Esophagus squamous epithelium (tissue), 5 donors: ENCODE data around the gene DLK2. TPM values are rescaled to one million over a fixed set of nuclear protein-coding genes. Genes with fewer than 3 reads are reported as not detected.

Experiments used
- DNase-seq: peaks from one replicate; lab custom pipeline; 2025; lab: John Stamatoyannopoulos, UW
- H3K27ac ChIP-seq, 4 donors: fragments of 200-600 bp; sonication (generic); one replicate each; pipeline ENCODE4 v1.5.1; 2016 to 2019; ENCODE audit warnings: mild to moderate bottlenecking in 1 of 4
- H3K27me3 ChIP-seq, 4 donors: fragments of 200-600 bp; sonication (generic); 1 replicate in 3 of 4; 2 replicates in 1 of 4; pipeline versions ENCODE4 v1.5.1 to v1.6.0; 2017 to 2021; ENCODE audit warnings: antibody characterized with exemption in 1 of 4
- H3K36me3 ChIP-seq, 3 donors: fragments of 200-600 bp; sonication (generic); one replicate each; pipeline ENCODE4 v1.5.1; 2016 to 2019
- H3K4me1 ChIP-seq, 3 donors: fragments of 200-600 bp; sonication (generic); one replicate each; pipeline ENCODE4 v1.5.1; 2017 to 2019
- H3K4me3 ChIP-seq, 4 donors: fragments of 200-600 bp; sonication (generic); 1 replicate in 3 of 4; 2 replicates in 1 of 4; pipeline ENCODE4 v1.5.1; 2016 to 2019; ENCODE audit warnings: mild to moderate bottlenecking in 2 of 4, moderate library complexity in 1 of 4
- H3K9me3 ChIP-seq, 3 donors: fragments of 200-600 bp; sonication (generic); one replicate each; pipeline ENCODE4 v1.5.1; 2016 to 2019
- POLR2A ChIP-seq, 4 donors: fragments of 450-650 bp; IDR thresholded peaks; one replicate each; pipeline ENCODE4 v1.6.1; 2017; ENCODE audit warnings: antibody characterized with exemption in 4 of 4, mild to moderate bottlenecking in 4 of 4, moderate library complexity in 3 of 4
- WGBS, 2 donors: methylation state at CpG; one replicate each; pipeline ENCODE4 v1.1.5; 2018; 5-methylcytosine and 5-hydroxymethylcytosine counted together
- intact Hi-C: fragments of 100-400 bp; cut with DNase I; formaldehyde crosslinking; loops from one replicate; pipeline ENCODE4 v1.15.0; 2022
- total RNA-seq, 4 donors: library from RNA; depleted of rRNA; stranded (reverse); fragments of >200 nt; gene quantifications; one replicate each; pipeline ENCODE4 v1.1.0, GENCODE V29; 2016
- TF ChIP-seq, protein P1 (sequence below), 6 experiments: fragments of 450-650 bp in 4 of 6; fragments of 200-600 bp in 2 of 6; sonication (generic) in 2 of 6; IDR thresholded peaks; one replicate each; pipeline ENCODE4 v1.5.1; 2016 to 2019; ENCODE audit warnings: antibody characterized with exemption in 6 of 6, mild to moderate bottlenecking in 4 of 6, moderate library complexity in 4 of 6
- donor health status: DM: yes; HTN: yes; CAD: no.

DLK2 gene
- total RNA-seq, 4 donors from 2014 or later, result 8.3 to 24.8 (median 12.6) TPM

GRCh38 chr6:43452896-43453295 lies 2.5 kb downstream of the DLK2 start:
- no peak for TF ChIP-seq POLR2A (IDR thresholded peaks at IDR 0.05)
- TF ChIP-seq, protein P1, sequence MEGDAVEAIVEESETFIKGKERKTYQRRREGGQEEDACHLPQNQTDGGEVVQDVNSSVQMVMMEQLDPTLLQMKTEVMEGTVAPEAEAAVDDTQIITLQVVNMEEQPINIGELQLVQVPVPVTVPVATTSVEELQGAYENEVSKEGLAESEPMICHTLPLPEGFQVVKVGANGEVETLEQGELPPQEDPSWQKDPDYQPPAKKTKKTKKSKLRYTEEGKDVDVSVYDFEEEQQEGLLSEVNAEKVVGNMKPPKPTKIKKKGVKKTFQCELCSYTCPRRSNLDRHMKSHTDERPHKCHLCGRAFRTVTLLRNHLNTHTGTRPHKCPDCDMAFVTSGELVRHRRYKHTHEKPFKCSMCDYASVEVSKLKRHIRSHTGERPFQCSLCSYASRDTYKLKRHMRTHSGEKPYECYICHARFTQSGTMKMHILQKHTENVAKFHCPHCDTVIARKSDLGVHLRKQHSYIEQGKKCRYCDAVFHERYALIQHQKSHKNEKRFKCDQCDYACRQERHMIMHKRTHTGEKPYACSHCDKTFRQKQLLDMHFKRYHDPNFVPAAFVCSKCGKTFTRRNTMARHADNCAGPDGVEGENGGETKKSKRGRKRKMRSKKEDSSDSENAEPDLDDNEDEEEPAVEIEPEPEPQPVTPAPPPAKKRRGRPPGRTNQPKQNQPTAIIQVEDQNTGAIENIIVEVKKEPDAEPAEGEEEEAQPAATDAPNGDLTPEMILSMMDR (IDR thresholded peaks at IDR 0.05), result no peak
- WGBS, 2 donors, result no CpG with 5 or more reads among the region's 4 CpGs
- H3K4me3 ChIP-seq, result no peak overlapping the region

GRCh38 chr6:43451939-43452338 lies 3.4 kb downstream of the DLK2 start:
- Histone ChIP-seq H3K27ac (peak overlapping the region; percentile 0 to 44 (median 28)), H3K27me3 (peaks cover 0 to 25% (median 4%) of the 10 kb centered on the region in 4 donors), H3K9me3 (no peaks in the 10 kb centered on the region), H3K36me3 (peaks cover 19 to 64% (median 27%) of the 10 kb centered on the region in 3 donors), H3K4me3 (no peak overlapping the region), H3K4me1 (peaks cover 6 to 49% (median 9%) of the 10 kb centered on the region in 3 donors)
- DNase-seq, result no peak
- intact Hi-C loops, result loop anchor here (5.0 kb wide), 1 partner anchor 45 kb away; no protein-coding TSS in a partner anchor
- TF ChIP-seq POLR2A (IDR thresholded peaks at IDR 0.05), result no peak
- TF ChIP-seq, protein P1 (IDR thresholded peaks at IDR 0.05), result no peak
- 50 to 67% methylated on average over 2 to 7 of the region's 8 CpGs for WGBS, 2 donors

More at GRCh38 chr6:43452896-43453295, 2.5 kb downstream of the DLK2 start:
- no peaks in the 10 kb centered on the region for H3K9me3 ChIP-seq
- peaks cover 0 to 34% (median 4%) of the 10 kb centered on the region in 4 donors for H3K27me3 ChIP-seq
- peaks cover 6 to 49% (median 9%) of the 10 kb centered on the region in 3 donors for H3K4me1 ChIP-seq
- intact Hi-C loops, result loop anchor here (5.0 kb wide), 1 partner anchor 44 kb away; no protein-coding TSS in a partner anchor
- H3K27ac ChIP-seq, result peak overlapping the region in 1 of 4 donors; percentile 17
- peaks cover 19 to 54% (median 23%) of the 10 kb centered on the region in 3 donors for H3K36me3 ChIP-seq
- no peak for DNase-seq

DNA sequence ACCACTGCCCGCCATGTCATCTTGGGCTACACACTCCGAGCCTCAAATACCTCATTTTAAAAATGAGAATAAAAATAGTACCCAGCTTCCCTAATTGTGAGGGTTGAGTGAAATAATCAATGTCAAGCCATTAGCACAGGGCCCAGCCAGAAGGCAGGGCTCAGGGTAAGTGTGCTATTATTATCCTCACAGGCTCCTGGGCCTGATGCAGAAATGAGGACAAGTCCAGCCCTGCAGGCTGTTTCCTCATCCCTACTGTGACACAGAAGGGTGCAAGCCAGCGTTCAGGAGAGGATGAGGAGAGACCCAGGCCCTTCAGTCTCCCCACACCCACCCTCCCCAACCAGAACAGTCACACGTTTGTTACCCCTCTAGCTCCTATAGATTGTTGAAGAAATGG lies 4.0 kb downstream of the DLK2 start:
- DNase-seq, result no peak
- intact Hi-C loops, result loop anchor here (5.0 kb wide), 1 partner anchor 46 kb away; no protein-coding TSS in a partner anchor
- H3K4me3 ChIP-seq, result no peak overlapping the region
- WGBS, 2 donors, result 72 to 74% methylated on average over 3 of the region's 4 CpGs
- H3K9me3 ChIP-seq, result no peaks in the 10 kb centered on the region
- H3K27ac ChIP-seq, result peak overlapping the region in 3 of 4 donors; percentile 16 to 44 (median 39)
- peaks cover 0 to 19% (median 2%) of the 10 kb centered on the region in 4 donors for H3K27me3 ChIP-seq
- H3K36me3 ChIP-seq, result peaks cover 19 to 70% (median 30%) of the 10 kb centered on the region in 3 donors
- H3K4me1 ChIP-seq, result peaks cover 6 to 48% (median 9%) of the 10 kb centered on the region in 3 donors
- no peak for TF ChIP-seq POLR2A (IDR thresholded peaks at IDR 0.05)
- TF ChIP-seq, protein P1 (IDR thresholded peaks at IDR 0.05), result no peak

GRCh38 chr6:43450699-43451131 lies 4.6 kb downstream of the DLK2 start:
- WGBS, 2 donors, result no CpG with 5 or more reads among the region's 13 CpGs
- intact Hi-C loops, result loop anchor here (5.0 kb wide), 1 partner anchor 47 kb away; no protein-coding TSS in a partner anchor

DNA sequence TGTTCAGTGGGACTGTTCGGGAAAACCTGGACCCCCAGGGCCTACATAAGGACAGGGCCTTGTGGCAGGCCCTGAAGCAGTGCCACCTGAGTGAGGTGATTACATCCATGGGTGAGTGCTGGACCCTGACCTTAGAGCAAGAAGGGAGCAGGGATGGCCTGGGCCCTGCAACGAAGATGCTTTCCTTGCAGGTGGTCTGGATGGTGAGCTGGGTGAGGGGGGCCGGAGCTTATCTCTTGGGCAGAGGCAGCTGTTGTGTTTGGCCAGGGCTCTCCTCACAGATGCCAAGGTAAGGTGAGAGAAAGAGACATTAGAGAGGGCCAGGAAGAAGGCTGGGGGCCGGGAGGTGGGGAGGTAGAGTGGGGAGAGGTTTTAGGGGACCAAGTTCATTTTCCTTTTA lies 6.4 kb downstream of the DLK2 start:
- no peak for DNase-seq
- WGBS, 2 donors, result 95% methylated on average over 2 of the region's 4 CpGs; no CpG with 5 or more reads in 1 of the 2 donors
- no peak overlapping the region for H3K27ac ChIP-seq
- no peak for TF ChIP-seq POLR2A (IDR thresholded peaks at IDR 0.05)
- TF ChIP-seq, protein P1 (IDR thresholded peaks at IDR 0.05), result no peak
- peaks cover 34 to 94% (median 40%) of the 10 kb centered on the region in 3 donors for H3K36me3 ChIP-seq
- H3K4me1 ChIP-seq, result peaks cover 0 to 23% (median 0%) of the 10 kb centered on the region in 3 donors
- H3K4me3 ChIP-seq, result no peak overlapping the region
- no peaks in the 10 kb centered on the region for H3K27me3 ChIP-seq
- H3K9me3 ChIP-seq, result no peaks in the 10 kb centered on the region
- intact Hi-C loops, result no loop called here

More at GRCh38 chr6:43450699-43451131, 4.6 kb downstream of the DLK2 start:
- peaks cover 0 to 13% (median 0%) of the 10 kb centered on the region in 4 donors for H3K27me3 ChIP-seq
- TF ChIP-seq POLR2A (IDR thresholded peaks at IDR 0.05), result no peak
- H3K4me3 ChIP-seq, result no peak overlapping the region
- DNase-seq, result no peak
- peaks cover 24 to 76% (median 36%) of the 10 kb centered on the region in 3 donors for H3K36me3 ChIP-seq
- no peaks in the 10 kb centered on the region for H3K9me3 ChIP-seq
- H3K27ac ChIP-seq, result no peak overlapping the region
- H3K4me1 ChIP-seq, result peaks cover 1 to 41% (median 9%) of the 10 kb centered on the region in 3 donors
